Coronary artery (tissue), 2 donors: Measurements from ENCODE around the gene RNF115.
"Not testable (repeated sequence)": the region's sequence is repeated elsewhere in the genome, so short reads cannot be mapped to it uniquely, and the experiment has no call there.

ENCODE experiments used
- DNase-seq: peaks from one replicate; pipeline ENCODE4 v3.0.0-alpha.2; 2017; ENCODE audit warnings: low spot score
- H3K27ac ChIP-seq, 2 donors: fragments of 200-600 bp; sonication (generic); one replicate each; pipeline ENCODE4 v1.5.1; 2016 to 2019
- H3K4me3 ChIP-seq: fragments of 200-600 bp; sonication (generic); 2 replicates; pipeline ENCODE4 v1.5.1; 2016; ENCODE audit warnings: mild to moderate bottlenecking, moderate library complexity
- CTCF ChIP-seq: fragments of 200-600 bp; sonication (generic); IDR thresholded peaks from one replicate; pipeline ENCODE4 v1.5.1; 2019; ENCODE audit warnings: antibody characterized with exemption

The RNF115 gene

GRCh38 chr1:145773423-145773822 lies 50.5 kb downstream of the RNF115 start:
- no peak for DNase-seq
- Histone ChIP-seq H3K27ac (no peak overlapping the region), H3K4me3 (no peak overlapping the region)
- TF ChIP-seq CTCF: no peak

GRCh38 chr1:145771056-145771455 lies 52.8 kb downstream of the RNF115 start:
- H3K27ac ChIP-seq: no peak overlapping the region
- H3K4me3 ChIP-seq: no peak overlapping the region
- DNase-seq: no peak
- TF ChIP-seq CTCF: no peak

GRCh38 chr1:145768004-145768403 lies 55.9 kb downstream of the RNF115 start:
- not testable (repeated sequence) for DNase-seq, H3K4me3 ChIP-seq, H3K27ac ChIP-seq

- H3K27ac ChIP-seq, H3K4me3 ChIP-seq, DNase-seq: not testable (repeated sequence)
Measured at GRCh38 chr1:145766926-145767325, 57.0 kb downstream of the RNF115 start.

GRCh38 chr1:145765585-145766360 lies 58.1 kb downstream of the RNF115 start:
- not testable (repeated sequence) for H3K4me3 ChIP-seq, H3K27ac ChIP-seq, DNase-seq

GRCh38 chr1:145765127-145765526 lies 58.8 kb downstream of the RNF115 start:
- not testable (repeated sequence) for DNase-seq, H3K27ac ChIP-seq, H3K4me3 ChIP-seq

- H3K4me3 ChIP-seq, H3K27ac ChIP-seq, DNase-seq: not testable (repeated sequence)
Measured at GRCh38 chr1:145764231-145764940, 59.5 kb downstream of the RNF115 start.

GRCh38 chr1:145762001-145762400 lies 61.9 kb downstream of the RNF115 start:
- DNase-seq, H3K4me3 ChIP-seq, H3K27ac ChIP-seq: not testable (repeated sequence)

GRCh38 chr1:145761498-145761897 lies 62.4 kb downstream of the RNF115 start:
- not testable (repeated sequence) for DNase-seq, H3K27ac ChIP-seq, H3K4me3 ChIP-seq

- not testable (repeated sequence) for DNase-seq, H3K27ac ChIP-seq, H3K4me3 ChIP-seq
Measured at GRCh38 chr1:145760395-145760949, 63.4 kb downstream of the RNF115 start.

GRCh38 chr1:145759721-145760120 lies 64.2 kb downstream of the RNF115 start:
- Histone ChIP-seq H3K4me3 (no peak overlapping the region), H3K27ac (no peak overlapping the region)
- no peak for DNase-seq
- TF ChIP-seq CTCF: no peak
